ENCODE results near the gene KDM6B.
A peak's percentile ranks its signal among the peaks of the same experiment; 100 is the strongest.

The KDM6B gene

GRCh38 chr17:7835814-7836595 is 2.0 kb downstream of the KDM6B start (continued):
- peak; percentile 94 for TF ChIP-seq PRDM10 (tag by site-specific recombination; IDR thresholded peaks at IDR 0.05)
- TF ChIP-seq PRDM6 (tag by site-specific recombination; IDR thresholded peaks at IDR 0.05) = no peak
- peak; percentile 53; the same call in 1 of the 2 replicates for TF ChIP-seq WT1 (tag by site-specific recombination; IDR thresholded peaks at IDR 0.05)
- no peak for TF ChIP-seq ZNF362 (tag by site-specific recombination; IDR thresholded peaks at IDR 0.05)
- 0 out of 2 replicates have a peak, but pooled peaks have one; percentile 8 for TF ChIP-seq ZBTB11 (tag by site-specific recombination; conservative IDR thresholded peaks at IDR 0.05; ENCODE audit: low read depth)
- no peak for TF ChIP-seq ZNF518A (tag by site-specific recombination; conservative IDR thresholded peaks at IDR 0.05; ENCODE audit: low read depth)
- TF ChIP-seq ZNF664 (tag by site-specific recombination; IDR thresholded peaks at IDR 0.05) = no peak
- TF ChIP-seq GFI1B (tag by site-specific recombination; IDR thresholded peaks at IDR 0.05) = no peak
- TF ChIP-seq HIC1 (tag by site-specific recombination; IDR thresholded peaks at IDR 0.05) = 0 out of 2 replicates have a peak, but pooled peaks have one; percentile 52
- no peak for TF ChIP-seq ZNF830 (tag by site-specific recombination; IDR thresholded peaks at IDR 0.05; ENCODE audit: low read depth)
- peak; percentile 94 for TF ChIP-seq ZBTB10 (tag by site-specific recombination; IDR thresholded peaks at IDR 0.05)
- TF ChIP-seq ZNF623 (tag by site-specific recombination; IDR thresholded peaks at IDR 0.05) = peak; percentile 29; the same call in 1 of the 2 replicates
- peak; percentile 32; the same call in 1 of the 2 replicates for TF ChIP-seq REPIN1 (tag by site-specific recombination; IDR thresholded peaks at IDR 0.05; ENCODE audit: low read depth)
- TF ChIP-seq ZNF701 (tag by site-specific recombination; IDR thresholded peaks at IDR 0.05) = no peak
- no peak for TF ChIP-seq ZNF16 (tag by site-specific recombination; IDR thresholded peaks at IDR 0.05; ENCODE audit: low read depth)
- TF ChIP-seq KLF9 (tag by site-specific recombination; IDR thresholded peaks at IDR 0.05; ENCODE audit: low read depth) = peak; percentile 23
- TF ChIP-seq MEIS1 (CRISPR knock-in tag; IDR thresholded peaks at IDR 0.05; ENCODE audit: borderline replicate concordance) = no peak
